WTC11 (cell line): ENCODE measurements around the gene MAP2K1. TPM values are rescaled to one million over a fixed set of nuclear protein-coding genes. Genes with fewer than 3 reads are reported as not detected.

Experiments used
- ATAC-seq: fragments of 200-7000 bp; cut with Tn5 transposase; 2 replicates; pipeline ENCODE4 v1.10.0; 2021; ENCODE audit warnings: mild to moderate bottlenecking, moderate library complexity
- CTCF ChIA-PET: fragments of 300-600 bp; sonication (Branson Sonifier 250); formaldehyde crosslinking; loops from one replicate; lab custom pipeline; 2021; ENCODE audit warnings: antibody characterized with exemption; lab: Charles Lee
- POLR2A ChIA-PET: fragments of 350-600 bp; sonication (Branson Sonifier 250); formaldehyde crosslinking; loops from one replicate; lab custom pipeline; 2021; ENCODE audit warnings: antibody characterized with exemption; lab: Charles Lee
- DNase-seq: peaks from one replicate; pipeline ENCODE4 v3.0.0; 2021; ENCODE audit warnings: low spot score
- H3K27ac Mint-ChIP-seq: 2 replicates; pipeline ENCODE4 v1.8.0; 2021; ENCODE audit warnings: mixed read lengths
- H3K27me3 Mint-ChIP-seq: 2 replicates; pipeline ENCODE4 v1.8.0; 2021; ENCODE audit warnings: low read depth, mild to moderate bottlenecking, moderate library complexity, mixed read lengths
- H3K36me3 Mint-ChIP-seq: 2 replicates; pipeline ENCODE4 v1.8.0; 2021; ENCODE audit warnings: mixed read lengths
- H3K4me1 Mint-ChIP-seq: 2 replicates; pipeline ENCODE4 v1.8.0; 2022; ENCODE audit warnings: mixed read lengths
- H3K4me3 Mint-ChIP-seq: 2 replicates; pipeline ENCODE4 v1.8.0; 2021; ENCODE audit warnings: mild to moderate bottlenecking, moderate library complexity, mixed read lengths
- H3K9me3 Mint-ChIP-seq: 2 replicates; pipeline ENCODE4 v1.8.0; 2021; ENCODE audit warnings: mixed read lengths
- ATF1 ChIP-seq: sonication (generic); formaldehyde crosslinking; IDR thresholded peaks from 2 replicates; pipeline ENCODE4 v1.8.1; 2023; ENCODE audit warnings: mild to moderate bottlenecking, moderate library complexity, missing genetic modification reagents
- CREB1 ChIP-seq: sonication (generic); formaldehyde crosslinking; IDR thresholded peaks from 2 replicates; pipeline ENCODE4 v1.8.0; 2023; ENCODE audit warnings: mild to moderate bottlenecking, missing genetic modification reagents
- ELF4 ChIP-seq: sonication (generic); formaldehyde crosslinking; IDR thresholded peaks from 2 replicates; pipeline ENCODE4 v1.8.1; 2022; ENCODE audit warnings: low read depth, mild to moderate bottlenecking, moderate library complexity, missing genetic modification reagents
- GABPB1 ChIP-seq: sonication (generic); formaldehyde crosslinking; IDR thresholded peaks from 2 replicates; pipeline ENCODE4 v1.8.1; 2023; ENCODE audit warnings: mild to moderate bottlenecking, missing genetic modification reagents
- GTF2I ChIP-seq: fragments of 250-450 bp; sonication (Bioruptor Pico); conservative IDR thresholded peaks from 2 replicates; pipeline ENCODE4 v1.4.0; 2021; ENCODE audit warnings: mild to moderate bottlenecking
- HMGA2 ChIP-seq: fragments of 250-450 bp; sonication (Bioruptor Pico); IDR thresholded peaks from 2 replicates; pipeline ENCODE4 v1.4.0; 2021; ENCODE audit warnings: mild to moderate bottlenecking, moderate library complexity
- NFATC4 ChIP-seq: fragments of 250-450 bp; sonication (Bioruptor Pico); IDR thresholded peaks from 2 replicates; pipeline ENCODE4 v1.9.0; 2021; ENCODE audit warnings: mild to moderate bottlenecking
- NFYB ChIP-seq: sonication (generic); formaldehyde crosslinking; conservative IDR thresholded peaks from 2 replicates; pipeline ENCODE4 v1.8.0; 2022; ENCODE audit warnings: low read depth, missing genetic modification reagents
- OVOL2 ChIP-seq: fragments of 250-450 bp; sonication (Bioruptor Pico); IDR thresholded peaks from 2 replicates; pipeline ENCODE4 v1.9.0; 2021; ENCODE audit warnings: mild to moderate bottlenecking, borderline replicate concordance
- TCF7 ChIP-seq: sonication (generic); formaldehyde crosslinking; IDR thresholded peaks from 2 replicates; pipeline ENCODE4 v1.8.0; 2022; ENCODE audit warnings: mild to moderate bottlenecking, low read depth, missing genetic modification reagents, moderate library complexity
- TEAD4 ChIP-seq: sonication (generic); formaldehyde crosslinking; IDR thresholded peaks from 2 replicates; pipeline ENCODE4 v1.8.0; 2022; ENCODE audit warnings: mild to moderate bottlenecking, missing genetic modification reagents
- TP53 ChIP-seq: sonication (generic); formaldehyde crosslinking; IDR thresholded peaks from 2 replicates; pipeline ENCODE4 v1.8.1; 2023; ENCODE audit warnings: mild to moderate bottlenecking, missing genetic modification reagents
- ZNF219 ChIP-seq: sonication (generic); formaldehyde crosslinking; IDR thresholded peaks from 2 replicates; pipeline ENCODE4 v1.8.0; 2023; ENCODE audit warnings: missing genetic modification reagents, mild to moderate bottlenecking, borderline replicate concordance
- total RNA-seq: library from RNA; stranded (reverse); gene quantifications from 3 replicates; pipeline ENCODE4 v1.2.3, GENCODE V29; 2021
- TF ChIP-seq, protein P1 (sequence below): sonication (generic); formaldehyde crosslinking; IDR thresholded peaks from 2 replicates; pipeline ENCODE4 v1.8.1; 2023; ENCODE audit warnings: mild to moderate bottlenecking, missing genetic modification reagents, moderate library complexity
- TF ChIP-seq, protein P2 (sequence below): sonication (generic); formaldehyde crosslinking; IDR thresholded peaks from 2 replicates; pipeline ENCODE4 v1.8.0; 2022; ENCODE audit warnings: missing genetic modification reagents
- TF ChIP-seq, protein P3 (sequence below): sonication (generic); formaldehyde crosslinking; IDR thresholded peaks from 2 replicates; pipeline ENCODE4 v1.8.0; 2022; ENCODE audit warnings: mild to moderate bottlenecking, missing genetic modification reagents
- TF ChIP-seq, protein P4 (sequence below): fragments of 250-450 bp; sonication (Bioruptor Pico); IDR thresholded peaks from 2 replicates; pipeline ENCODE4 v1.9.0; 2021; ENCODE audit warnings: moderate library complexity, mild to moderate bottlenecking, inconsistent platforms, borderline replicate concordance
- TF ChIP-seq, protein P5 (sequence below): sonication (generic); formaldehyde crosslinking; conservative IDR thresholded peaks from 2 replicates; pipeline ENCODE4 v1.8.1; 2022; ENCODE audit warnings: mild to moderate bottlenecking, missing genetic modification reagents

MAP2K1 gene
- total RNA-seq, 1 experiment from 2014 or later, result 93.0 TPM

DNA sequence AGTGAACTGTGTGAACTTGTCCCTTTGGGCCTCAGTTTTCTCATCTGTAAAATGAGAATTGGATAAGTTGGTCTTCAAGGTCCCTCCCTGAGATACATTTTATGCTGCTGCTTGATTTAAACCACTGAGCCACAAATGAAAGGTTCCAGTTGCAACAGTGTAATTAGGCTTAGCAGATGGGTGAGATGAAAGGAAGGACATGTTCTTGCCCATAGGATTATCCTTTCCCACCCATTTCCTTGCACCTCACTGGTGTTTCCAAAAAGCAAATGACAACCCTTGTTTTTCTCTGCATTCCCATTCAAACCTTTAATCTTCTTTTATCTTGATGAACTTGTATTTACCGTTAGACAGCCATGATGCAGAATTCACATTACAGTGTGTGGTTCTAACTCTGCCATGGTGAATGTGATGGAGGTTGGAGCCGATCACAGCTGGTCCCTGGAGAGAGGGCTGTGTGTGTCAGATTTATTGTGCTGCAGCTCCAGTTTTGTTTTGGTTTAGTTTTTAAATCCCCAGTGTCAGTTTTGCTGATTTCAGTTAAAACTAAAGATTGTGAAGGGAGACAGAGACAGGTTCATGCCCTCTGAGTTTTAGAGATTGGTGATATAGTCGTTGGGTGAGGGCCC lies 44.0 kb downstream of the MAP2K1 start:
- DNase-seq (no peak), ATAC-seq (no peak)
- H3K4me1 Mint-ChIP-seq, result peaks cover 56% of the 10 kb centered on the region
- H3K4me3 Mint-ChIP-seq, result no peak overlapping the region
- TF ChIP-seq GABPB1, result no peak
- no peak for TF ChIP-seq NFATC4 (CRISPR knock-in tag)
- no peak for TF ChIP-seq ATF1 (CRISPR knock-in tag)
- no peak for TF ChIP-seq TP53
- H3K9me3 Mint-ChIP-seq, result no peaks in the 10 kb centered on the region
- no peaks in the 10 kb centered on the region for H3K27me3 Mint-ChIP-seq
- peaks cover 11% of the 10 kb centered on the region for H3K36me3 Mint-ChIP-seq
- ChIA-PET POLR2A (interaction anchor here (0.6 kb wide), 1 partner anchor 87 kb away, joined by 6 read pairs; no protein-coding TSS in a partner anchor), CTCF (interaction anchor here (0.8 kb wide), 1 partner anchor 26 kb away, joined by 4 read pairs; no protein-coding TSS in a partner anchor)
- H3K27ac Mint-ChIP-seq, result peak overlapping the region; percentile 47; the same call in 1 of the 2 replicates

DNA sequence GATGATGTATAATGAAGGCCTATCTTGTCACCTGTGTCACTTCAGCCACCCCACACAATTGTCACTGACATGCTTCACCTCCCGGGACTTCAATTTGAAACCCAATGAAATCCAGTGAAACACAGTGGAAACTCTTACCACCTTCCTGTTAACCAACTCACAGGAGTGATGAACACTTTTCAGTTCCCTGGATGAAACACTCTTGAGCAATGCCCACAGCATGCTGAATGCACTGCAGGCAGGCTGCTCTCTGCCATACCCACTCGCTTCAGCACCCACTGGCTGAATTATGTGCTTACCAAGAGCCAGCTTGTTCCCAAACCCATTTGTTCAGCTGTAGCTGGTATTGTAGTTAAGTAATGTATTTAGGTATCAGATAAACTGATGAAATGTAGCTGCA lies 47.0 kb downstream of the MAP2K1 start:
- ChIA-PET POLR2A (interaction anchor here (1.0 kb wide), 1 partner anchor 41 kb away, joined by 4 read pairs; no protein-coding TSS in a partner anchor), CTCF (interaction anchor here (1.0 kb wide), 1 partner anchor 36 kb away, joined by 3 read pairs; no protein-coding TSS in a partner anchor)
- ATAC-seq (no peak), DNase-seq (no peak)
- no peak for TF ChIP-seq HMGA2 (CRISPR knock-in tag)
- TF ChIP-seq, protein P1, sequence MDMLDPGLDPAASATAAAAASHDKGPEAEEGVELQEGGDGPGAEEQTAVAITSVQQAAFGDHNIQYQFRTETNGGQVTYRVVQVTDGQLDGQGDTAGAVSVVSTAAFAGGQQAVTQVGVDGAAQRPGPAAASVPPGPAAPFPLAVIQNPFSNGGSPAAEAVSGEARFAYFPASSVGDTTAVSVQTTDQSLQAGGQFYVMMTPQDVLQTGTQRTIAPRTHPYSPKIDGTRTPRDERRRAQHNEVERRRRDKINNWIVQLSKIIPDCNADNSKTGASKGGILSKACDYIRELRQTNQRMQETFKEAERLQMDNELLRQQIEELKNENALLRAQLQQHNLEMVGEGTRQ (CRISPR knock-in tag), result no peak
- TF ChIP-seq, protein P2, sequence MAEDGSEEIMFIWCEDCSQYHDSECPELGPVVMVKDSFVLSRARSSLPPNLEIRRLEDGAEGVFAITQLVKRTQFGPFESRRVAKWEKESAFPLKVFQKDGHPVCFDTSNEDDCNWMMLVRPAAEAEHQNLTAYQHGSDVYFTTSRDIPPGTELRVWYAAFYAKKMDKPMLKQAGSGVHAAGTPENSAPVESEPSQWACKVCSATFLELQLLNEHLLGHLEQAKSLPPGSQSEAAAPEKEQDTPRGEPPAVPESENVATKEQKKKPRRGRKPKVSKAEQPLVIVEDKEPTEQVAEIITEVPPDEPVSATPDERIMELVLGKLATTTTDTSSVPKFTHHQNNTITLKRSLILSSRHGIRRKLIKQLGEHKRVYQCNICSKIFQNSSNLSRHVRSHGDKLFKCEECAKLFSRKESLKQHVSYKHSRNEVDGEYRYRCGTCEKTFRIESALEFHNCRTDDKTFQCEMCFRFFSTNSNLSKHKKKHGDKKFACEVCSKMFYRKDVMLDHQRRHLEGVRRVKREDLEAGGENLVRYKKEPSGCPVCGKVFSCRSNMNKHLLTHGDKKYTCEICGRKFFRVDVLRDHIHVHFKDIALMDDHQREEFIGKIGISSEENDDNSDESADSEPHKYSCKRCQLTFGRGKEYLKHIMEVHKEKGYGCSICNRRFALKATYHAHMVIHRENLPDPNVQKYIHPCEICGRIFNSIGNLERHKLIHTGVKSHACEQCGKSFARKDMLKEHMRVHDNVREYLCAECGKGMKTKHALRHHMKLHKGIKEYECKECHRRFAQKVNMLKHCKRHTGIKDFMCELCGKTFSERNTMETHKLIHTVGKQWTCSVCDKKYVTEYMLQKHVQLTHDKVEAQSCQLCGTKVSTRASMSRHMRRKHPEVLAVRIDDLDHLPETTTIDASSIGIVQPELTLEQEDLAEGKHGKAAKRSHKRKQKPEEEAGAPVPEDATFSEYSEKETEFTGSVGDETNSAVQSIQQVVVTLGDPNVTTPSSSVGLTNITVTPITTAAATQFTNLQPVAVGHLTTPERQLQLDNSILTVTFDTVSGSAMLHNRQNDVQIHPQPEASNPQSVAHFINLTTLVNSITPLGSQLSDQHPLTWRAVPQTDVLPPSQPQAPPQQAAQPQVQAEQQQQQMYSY (CRISPR knock-in tag), result no peak
- TF ChIP-seq, protein P3, sequence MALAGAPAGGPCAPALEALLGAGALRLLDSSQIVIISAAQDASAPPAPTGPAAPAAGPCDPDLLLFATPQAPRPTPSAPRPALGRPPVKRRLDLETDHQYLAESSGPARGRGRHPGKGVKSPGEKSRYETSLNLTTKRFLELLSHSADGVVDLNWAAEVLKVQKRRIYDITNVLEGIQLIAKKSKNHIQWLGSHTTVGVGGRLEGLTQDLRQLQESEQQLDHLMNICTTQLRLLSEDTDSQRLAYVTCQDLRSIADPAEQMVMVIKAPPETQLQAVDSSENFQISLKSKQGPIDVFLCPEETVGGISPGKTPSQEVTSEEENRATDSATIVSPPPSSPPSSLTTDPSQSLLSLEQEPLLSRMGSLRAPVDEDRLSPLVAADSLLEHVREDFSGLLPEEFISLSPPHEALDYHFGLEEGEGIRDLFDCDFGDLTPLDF, result no peak
- no peak for TF ChIP-seq CREB1 (CRISPR knock-in tag)
- TF ChIP-seq ZNF219 (CRISPR knock-in tag), result no peak
- TF ChIP-seq, protein P4, sequence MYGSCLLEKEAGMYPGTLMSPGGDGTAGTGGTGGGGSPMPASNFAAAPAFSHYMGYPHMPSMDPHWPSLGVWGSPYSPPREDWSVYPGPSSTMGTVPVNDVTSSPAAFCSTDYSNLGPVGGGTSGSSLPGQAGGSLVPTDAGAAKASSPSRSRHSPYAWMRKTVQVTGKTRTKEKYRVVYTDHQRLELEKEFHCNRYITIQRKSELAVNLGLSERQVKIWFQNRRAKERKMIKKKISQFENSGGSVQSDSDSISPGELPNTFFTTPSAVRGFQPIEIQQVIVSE, result no peak
- TF ChIP-seq, protein P5, sequence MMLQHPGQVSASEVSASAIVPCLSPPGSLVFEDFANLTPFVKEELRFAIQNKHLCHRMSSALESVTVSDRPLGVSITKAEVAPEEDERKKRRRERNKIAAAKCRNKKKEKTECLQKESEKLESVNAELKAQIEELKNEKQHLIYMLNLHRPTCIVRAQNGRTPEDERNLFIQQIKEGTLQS, result no peak
- peaks cover 41% of the 10 kb centered on the region for H3K4me1 Mint-ChIP-seq
- H3K4me3 Mint-ChIP-seq, result no peak overlapping the region
- peaks cover 36% of the 10 kb centered on the region for H3K36me3 Mint-ChIP-seq
- H3K9me3 Mint-ChIP-seq, result no peaks in the 10 kb centered on the region
- H3K27me3 Mint-ChIP-seq, result no peaks in the 10 kb centered on the region
- peak overlapping the region; percentile 6; the same call in 1 of the 2 replicates for H3K27ac Mint-ChIP-seq

DNA sequence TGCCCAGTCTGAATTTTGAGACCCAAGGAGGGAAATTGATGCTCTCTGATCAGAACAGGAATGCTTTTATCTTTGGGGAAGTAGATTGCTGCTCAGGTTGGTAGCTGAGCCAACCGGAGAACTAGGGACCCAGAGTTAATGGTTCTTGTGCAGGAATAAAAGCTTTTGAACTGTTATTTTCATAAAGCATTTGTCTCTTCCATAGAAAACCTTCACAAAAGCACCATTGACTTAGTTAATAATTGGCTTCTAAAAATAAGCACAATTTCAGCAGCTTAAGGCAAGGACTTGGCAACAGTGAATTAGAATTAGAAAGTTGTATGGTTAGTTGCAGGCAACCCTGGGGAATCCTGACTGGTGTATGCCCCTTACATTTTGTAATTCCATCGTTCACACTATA lies 53.8 kb downstream of the MAP2K1 start:
- TF ChIP-seq TEAD4 (CRISPR knock-in tag) (no peak), ELF4 (CRISPR knock-in tag) (no peak), TCF7 (CRISPR knock-in tag) (no peak), NFYB (CRISPR knock-in tag) (no peak), GTF2I (CRISPR knock-in tag) (no peak), OVOL2 (no peak), GABPB1 (no peak)
- TF ChIP-seq, protein P1 (CRISPR knock-in tag), result no peak
- peaks cover 75% of the 10 kb centered on the region for H3K36me3 Mint-ChIP-seq

More for the DNA sequence above, 53.8 kb downstream of the MAP2K1 start:
- H3K9me3 Mint-ChIP-seq, result no peaks in the 10 kb centered on the region
- DNase-seq (no peak), ATAC-seq (no peak)
- no peaks in the 10 kb centered on the region for H3K4me1 Mint-ChIP-seq
- H3K27ac Mint-ChIP-seq, result peak overlapping the region; percentile 29; the same call in 1 of the 2 replicates
- no peak overlapping the region for H3K4me3 Mint-ChIP-seq
- no peaks in the 10 kb centered on the region for H3K27me3 Mint-ChIP-seq
- ChIA-PET CTCF (no interaction called here), POLR2A (interaction anchor here (0.9 kb wide), 1 partner anchor 57 kb away, joined by 3 read pairs; the partner anchor contains the start of gene SNAPC5)
